Skeletal muscle tissue (tissue), 4 donors: ENCODE data around the gene PEDS1. TPM values are rescaled to one million over a fixed set of nuclear protein-coding genes. Genes with fewer than 3 reads are reported as not detected.

Experiments used
- H3K27ac ChIP-seq: one replicate; pipeline ENCODE4 v1.7.0; 2013; ENCODE audit warnings: mild to moderate bottlenecking, low read depth, low read length, inconsistent platforms
- H3K27me3 ChIP-seq, 3 donors: one replicate each; pipeline ENCODE4 v1.7.0; 2013; ENCODE audit warnings: low read length in 3 of 3; ENCODE audit not compliant: control insufficient read depth in 3 of 3, insufficient read depth in 3 of 3
- H3K36me3 ChIP-seq, 3 donors: one replicate each; pipeline ENCODE4 v1.7.0; 2013; ENCODE audit warnings: low read length in 3 of 3; ENCODE audit not compliant: control insufficient read depth in 3 of 3, insufficient read depth in 3 of 3
- H3K4me1 ChIP-seq, 3 donors: one replicate each; pipeline ENCODE4 v1.7.0; 2013; ENCODE audit warnings: low read length in 3 of 3, mild to moderate bottlenecking in 3 of 3; ENCODE audit not compliant: control insufficient read depth in 3 of 3, insufficient read depth in 3 of 3
- H3K4me3 ChIP-seq, 3 donors: one replicate each; pipeline ENCODE4 v1.7.0; 2013; ENCODE audit warnings: low read length in 3 of 3
- H3K9ac ChIP-seq, 3 donors: one replicate each; pipeline ENCODE4 v1.7.0; 2013; ENCODE audit warnings: low read length in 3 of 3, mild to moderate bottlenecking in 3 of 3, moderate library complexity in 2 of 3, low read depth in 1 of 3
- H3K9me3 ChIP-seq, 3 donors: one replicate each; pipeline ENCODE4 v1.7.0; 2013; ENCODE audit warnings: low read length in 3 of 3; ENCODE audit not compliant: control insufficient read depth in 3 of 3
- total RNA-seq: library from RNA; depleted of rRNA; stranded (reverse); fragments of >200 nt; gene quantifications from one replicate; pipeline ENCODE4 v1.2.3, GENCODE V29; 2014
- donor health status: Osteomylitis.

PEDS1 gene
- total RNA-seq, 1 donor from 2014 or later: 5.7 TPM

GRCh38 chr20:50196248-50196647 lies 42.7 kb upstream of the PEDS1 start:
- no peaks in the 10 kb centered on the region for H3K9me3 ChIP-seq
- peak overlapping the region; percentile 12 for H3K27ac ChIP-seq
- no peak overlapping the region for H3K9ac ChIP-seq
- peaks cover 0 to 16% (median 4%) of the 10 kb centered on the region in 3 donors for H3K36me3 ChIP-seq
- H3K27me3 ChIP-seq: no peaks in the 10 kb centered on the region
- no peak overlapping the region for H3K4me3 ChIP-seq
- peaks cover 28 to 49% (median 43%) of the 10 kb centered on the region in 3 donors for H3K4me1 ChIP-seq

- no peak overlapping the region for H3K4me3 ChIP-seq
- peaks cover 22 to 43% (median 43%) of the 10 kb centered on the region in 3 donors for H3K4me1 ChIP-seq
- no peaks in the 10 kb centered on the region for H3K9me3 ChIP-seq
- peak overlapping the region in 1 of 3 donors; percentile 100 for H3K9ac ChIP-seq
- H3K36me3 ChIP-seq: peaks cover 0 to 21% (median 4%) of the 10 kb centered on the region in 3 donors
- H3K27ac ChIP-seq: peak overlapping the region; percentile 99
- no peaks in the 10 kb centered on the region for H3K27me3 ChIP-seq
These were observed 42.1 kb upstream of the PEDS1 start for GRCh38 chr20:50195524-50196120.

GRCh38 chr20:50194831-50195523 lies 41.5 kb upstream of the PEDS1 start:
- H3K36me3 ChIP-seq: peaks cover 0 to 21% (median 4%) of the 10 kb centered on the region in 3 donors
- H3K27me3 ChIP-seq: no peaks in the 10 kb centered on the region
- no peaks in the 10 kb centered on the region for H3K9me3 ChIP-seq
- peak overlapping the region; percentile 100 for H3K9ac ChIP-seq
- H3K4me1 ChIP-seq: peaks cover 17 to 38% (median 37%) of the 10 kb centered on the region in 3 donors
- peak overlapping the region in 1 of 3 donors; percentile 99 for H3K4me3 ChIP-seq
- H3K27ac ChIP-seq: peak overlapping the region; percentile 99

- Histone ChIP-seq H3K9me3 (no peaks in the 10 kb centered on the region), H3K27me3 (no peaks in the 10 kb centered on the region), H3K4me3 (peak overlapping the region; percentile 80 to 99 (median 98)), H3K4me1 (peaks cover 17 to 39% (median 36%) of the 10 kb centered on the region in 3 donors), H3K36me3 (peaks cover 0 to 21% (median 4%) of the 10 kb centered on the region in 3 donors), H3K27ac (peak overlapping the region; percentile 99), H3K9ac (peak overlapping the region; percentile 100)
These were observed 40.9 kb upstream of the PEDS1 start for GRCh38 chr20:50194422-50194830.

- Histone ChIP-seq H3K27ac (peak overlapping the region; percentile 99), H3K4me1 (peaks cover 17 to 39% (median 36%) of the 10 kb centered on the region in 3 donors), H3K27me3 (no peaks in the 10 kb centered on the region), H3K4me3 (peak overlapping the region; percentile 80 to 99 (median 98)), H3K9me3 (no peaks in the 10 kb centered on the region), H3K36me3 (peaks cover 0 to 21% (median 4%) of the 10 kb centered on the region in 3 donors), H3K9ac (peak overlapping the region; percentile 100)
These were observed 40.4 kb upstream of the PEDS1 start for GRCh38 chr20:50193836-50194421.

- Histone ChIP-seq H3K36me3 (peaks cover 0 to 21% (median 4%) of the 10 kb centered on the region in 3 donors), H3K4me3 (peak overlapping the region; percentile 80 to 99 (median 98)), H3K27me3 (no peaks in the 10 kb centered on the region), H3K27ac (peak overlapping the region; percentile 99), H3K9ac (peak overlapping the region; percentile 100), H3K4me1 (peaks cover 17 to 39% (median 36%) of the 10 kb centered on the region in 3 donors), H3K9me3 (no peaks in the 10 kb centered on the region)
These were observed 39.8 kb upstream of the PEDS1 start for GRCh38 chr20:50193199-50193835.

- peaks cover 0 to 21% (median 4%) of the 10 kb centered on the region in 3 donors for H3K36me3 ChIP-seq
- peaks cover 17 to 39% (median 37%) of the 10 kb centered on the region in 3 donors for H3K4me1 ChIP-seq
- H3K27ac ChIP-seq: peak overlapping the region; percentile 99
- H3K9me3 ChIP-seq: no peaks in the 10 kb centered on the region
- peak overlapping the region; percentile 100 for H3K9ac ChIP-seq
- no peaks in the 10 kb centered on the region for H3K27me3 ChIP-seq
- H3K4me3 ChIP-seq: peak overlapping the region; percentile 80 to 99 (median 98)
These were observed 39.1 kb upstream of the PEDS1 start for GRCh38 chr20:50192364-50193198.

- H3K4me1 ChIP-seq: peaks cover 17 to 39% (median 38%) of the 10 kb centered on the region in 3 donors
- H3K27ac ChIP-seq: peak overlapping the region; percentile 99
- peaks cover 0 to 21% (median 4%) of the 10 kb centered on the region in 3 donors for H3K36me3 ChIP-seq
- H3K27me3 ChIP-seq: no peaks in the 10 kb centered on the region
- H3K4me3 ChIP-seq: peak overlapping the region; percentile 88 to 99 (median 98)
- H3K9ac ChIP-seq: peak overlapping the region; percentile 100
- no peaks in the 10 kb centered on the region for H3K9me3 ChIP-seq
These were observed 38.2 kb upstream of the PEDS1 start for GRCh38 chr20:50191544-50192363.
